NCI-H526 treated with DMSO at 0.1 percent for 48 hours (cell line): ENCODE data around the gene LRPPRC.
"Not testable (repeated sequence)": the region's sequence is repeated elsewhere in the genome, so short reads cannot be mapped to it uniquely, and the experiment has no call there.

Experiments used
- DNase-seq: peaks from one replicate; lab custom pipeline; 2025; lab: John Stamatoyannopoulos, UW

Gene LRPPRC

GRCh38 chr2:43977677-43978375, 18.0 kb downstream of the LRPPRC start:
- no peak for DNase-seq

DNA sequence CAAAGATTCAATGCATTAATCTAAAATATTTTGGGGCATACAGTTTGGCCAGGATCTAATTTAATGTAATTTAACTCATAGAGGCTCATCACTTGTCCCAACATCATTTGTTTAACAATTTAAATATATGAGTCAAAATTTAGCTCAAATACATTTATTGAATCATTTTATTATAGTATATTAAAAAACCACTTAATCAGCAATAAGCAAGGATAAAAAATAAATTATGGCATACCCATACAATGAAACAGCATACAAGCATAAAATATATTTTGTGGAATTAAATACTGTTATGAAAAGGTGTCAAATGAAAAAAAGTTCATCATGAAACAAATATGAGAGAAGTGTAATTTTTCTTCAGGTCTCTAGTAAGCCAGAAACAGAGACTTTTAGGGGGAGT, 34.9 kb downstream of the LRPPRC start:
- no peak for DNase-seq

DNA sequence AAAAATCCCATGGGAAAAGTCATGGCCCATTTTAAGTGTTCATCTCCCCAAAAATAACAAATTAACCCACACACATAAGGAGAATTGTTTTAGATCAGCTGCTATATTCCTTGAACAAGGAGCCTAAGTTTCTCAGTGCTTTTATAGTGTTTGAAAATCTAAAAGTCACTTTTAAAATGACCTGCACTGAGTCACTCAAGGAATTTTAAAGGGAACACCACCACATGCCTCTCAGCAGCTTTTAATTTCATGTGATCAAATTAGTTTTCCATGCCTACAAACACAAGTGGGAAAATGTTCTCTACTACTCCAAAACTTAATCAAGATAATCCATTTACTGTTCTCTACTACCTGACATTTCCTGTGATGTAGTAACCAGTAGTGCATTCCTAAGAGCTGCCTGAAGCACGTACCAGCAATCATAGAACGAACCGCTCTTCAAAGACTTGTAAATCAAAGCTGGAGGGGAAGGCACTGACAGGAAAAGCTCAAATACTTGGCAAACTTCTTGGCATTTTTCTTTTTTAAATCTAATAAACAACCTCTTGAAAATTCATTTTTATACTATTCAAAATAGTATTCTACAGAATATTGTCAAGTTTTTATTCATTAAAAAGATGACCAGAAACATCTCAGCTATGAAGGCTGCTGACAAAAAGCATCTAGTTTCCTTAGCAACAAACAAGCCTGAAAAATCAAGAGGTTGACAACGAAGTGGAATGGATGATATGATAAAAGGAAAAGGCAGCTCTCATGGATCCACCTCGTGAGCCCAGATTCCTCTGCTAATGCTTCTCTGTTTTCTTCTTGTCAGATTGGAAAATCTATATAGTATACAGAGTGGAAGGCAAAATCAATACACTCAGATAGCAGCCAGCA, 37.2 kb downstream of the LRPPRC start:
- DNase-seq, result no peak

DNA sequence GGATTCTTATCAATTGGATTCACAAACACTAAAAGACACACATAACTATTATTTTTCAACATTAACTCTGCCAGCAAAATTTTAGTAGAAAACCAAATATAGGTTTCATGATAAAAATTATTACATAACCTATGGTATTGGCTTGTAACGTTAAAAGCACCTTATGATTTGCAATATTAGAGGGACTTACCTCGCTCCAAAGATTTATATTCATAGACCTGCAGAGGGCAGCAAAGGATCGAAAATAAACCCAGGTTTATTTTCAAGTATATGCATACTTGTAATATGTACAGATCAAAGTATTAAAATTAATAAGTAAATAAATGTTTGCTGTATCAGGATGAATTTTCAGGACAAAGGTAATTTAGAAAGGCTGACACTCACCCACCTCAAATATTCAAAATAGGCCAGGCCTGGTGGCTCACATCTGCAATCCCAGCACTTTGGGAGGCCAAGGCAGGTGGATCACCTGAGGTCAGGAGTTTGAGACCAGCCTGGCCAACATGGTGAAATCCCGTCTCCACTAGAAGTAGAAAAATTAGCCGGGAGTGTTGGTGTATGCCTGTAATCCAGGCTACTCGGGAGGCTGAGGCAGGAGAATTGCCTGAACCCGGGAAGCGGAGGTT, 45.3 kb downstream of the LRPPRC start:
- peak; percentile 21 for DNase-seq

- no peak for DNase-seq
These were observed 47.4 kb downstream of the LRPPRC start for GRCh38 chr2:43948370-43948769.

DNA sequence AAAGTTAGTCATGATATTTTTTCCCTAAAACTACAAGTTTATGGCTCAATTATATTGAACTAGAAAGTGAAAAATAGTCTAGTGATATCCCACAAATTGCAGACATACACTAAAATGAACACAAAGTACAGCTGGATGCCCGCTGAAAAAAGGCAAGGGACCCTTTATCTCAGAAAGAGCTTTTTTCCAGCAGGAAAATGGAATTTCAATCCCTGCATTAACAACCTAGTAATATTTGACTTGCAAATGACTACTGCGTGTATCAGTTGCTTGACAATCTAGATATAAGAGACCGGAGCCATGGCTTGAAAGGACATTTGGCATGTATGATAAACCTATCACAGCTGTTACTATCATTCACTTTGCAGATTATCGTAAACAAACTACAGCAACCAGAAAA, 49.1 kb downstream of the LRPPRC start:
- DNase-seq, result peak; percentile 73

GRCh38 chr2:43945439-43945838, 50.4 kb downstream of the LRPPRC start:
- DNase-seq, result no peak

DNA sequence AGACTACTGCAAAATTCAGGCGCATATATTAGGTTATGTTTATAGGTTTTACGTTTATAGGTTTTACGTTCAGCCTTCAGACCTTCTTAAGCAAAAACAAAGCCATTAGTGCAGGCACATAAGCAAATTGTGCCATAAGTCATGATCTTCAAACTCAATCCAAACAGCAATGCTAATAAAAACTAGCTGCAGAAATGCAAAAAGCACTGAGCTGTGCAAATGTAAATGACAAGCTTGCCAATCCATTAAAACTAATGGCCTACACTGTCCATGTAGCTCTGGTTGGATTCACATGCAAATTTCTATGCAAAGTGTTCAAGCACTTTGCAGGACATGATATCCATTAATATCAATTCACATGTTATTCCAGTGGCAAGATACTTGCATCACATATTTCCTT, 50.9 kb downstream of the LRPPRC start:
- peak; percentile 98 for DNase-seq

GRCh38 chr2:43943809-43944452, 51.9 kb downstream of the LRPPRC start:
- peak; percentile 83 for DNase-seq

DNA sequence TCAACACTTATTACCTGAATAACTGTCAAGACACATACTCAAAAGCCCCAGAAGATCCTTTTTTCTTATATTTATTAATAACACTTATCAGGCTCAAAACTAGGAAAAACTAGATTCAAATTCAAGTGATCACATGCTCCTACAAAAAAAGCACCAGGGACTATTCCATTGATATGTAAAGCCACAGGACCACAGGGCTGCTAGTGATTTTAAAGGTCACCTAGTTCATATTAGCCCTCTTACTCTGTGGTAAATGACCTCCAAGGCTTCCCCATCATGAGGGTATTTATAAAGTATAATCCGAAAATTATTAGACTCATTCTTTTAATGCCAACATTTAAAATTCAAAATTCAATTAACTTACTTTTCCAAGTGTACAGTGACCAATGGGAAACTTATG, 52.5 kb downstream of the LRPPRC start:
- DNase-seq, result no peak

- DNase-seq, result no peak
These were observed 52.9 kb downstream of the LRPPRC start for GRCh38 chr2:43942881-43943280.

DNA sequence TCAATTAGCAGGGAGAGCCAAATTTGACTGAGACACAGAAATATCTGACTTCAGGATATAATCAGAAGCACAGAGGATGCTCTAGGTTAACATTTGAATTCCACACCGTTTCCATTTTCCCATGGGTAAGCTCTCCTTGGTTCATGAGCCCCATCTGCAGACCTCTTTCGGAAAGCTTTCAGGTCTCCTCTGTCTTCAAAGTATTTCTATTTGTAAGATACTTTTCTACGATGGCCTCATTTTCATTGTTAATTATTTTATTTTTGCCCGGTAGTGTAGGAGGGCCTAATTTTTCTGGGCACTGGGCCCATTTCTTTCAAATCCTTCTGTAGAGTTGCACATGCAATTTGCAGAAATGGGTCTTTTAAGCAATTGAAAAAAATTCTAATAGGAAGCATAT, 53.8 kb downstream of the LRPPRC start:
- no peak for DNase-seq

GRCh38 chr2:43941359-43941758, 54.4 kb downstream of the LRPPRC start:
- no peak for DNase-seq

- DNase-seq, result no peak
These were observed 56.0 kb downstream of the LRPPRC start for GRCh38 chr2:43939695-43940256.

- no peak for DNase-seq
These were observed 58.4 kb downstream of the LRPPRC start for GRCh38 chr2:43937269-43937820.

- DNase-seq, result no peak
These were observed 61.2 kb downstream of the LRPPRC start for GRCh38 chr2:43934567-43934966.

DNA sequence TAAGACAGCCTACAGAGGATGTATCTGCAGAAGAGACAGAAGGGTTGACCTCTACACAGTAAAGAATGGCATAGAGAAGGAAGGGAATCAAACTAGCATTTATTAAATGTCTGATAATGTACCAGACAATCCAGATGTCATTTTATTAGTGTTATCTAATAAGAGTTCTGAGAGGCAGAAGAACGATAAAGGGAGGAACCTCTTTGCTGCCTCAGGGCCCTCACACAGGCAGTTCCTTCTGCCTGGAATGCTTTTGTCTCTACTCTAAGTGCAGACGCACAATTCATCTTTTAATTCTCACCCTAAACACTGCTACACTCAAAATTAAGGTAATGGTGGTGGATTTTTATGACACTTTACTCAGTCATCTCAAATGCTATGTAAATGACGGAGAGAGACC, 64.5 kb downstream of the LRPPRC start:
- DNase-seq, result no peak

- no peak for DNase-seq
These were observed 68.3 kb downstream of the LRPPRC start for GRCh38 chr2:43927442-43927841.

DNA sequence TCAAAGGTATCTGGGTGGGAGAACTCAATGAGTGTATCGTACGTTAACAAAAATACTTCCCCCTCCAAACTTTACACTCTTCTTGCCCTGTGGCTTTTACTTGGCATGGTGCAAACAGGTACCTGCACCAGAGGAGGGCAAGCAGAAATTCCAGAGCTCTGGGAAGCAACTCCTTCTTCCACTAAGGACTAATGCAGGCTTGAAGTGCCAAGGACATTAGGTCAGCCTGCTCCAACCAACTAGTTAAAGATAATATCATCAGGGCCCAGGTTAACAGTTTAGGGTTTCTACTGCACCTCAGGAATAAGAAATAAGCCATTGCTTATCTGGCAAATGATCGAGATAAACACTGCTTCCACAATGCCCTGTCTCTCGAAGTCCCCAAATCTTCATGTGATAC, 70.4 kb downstream of the LRPPRC start:
- no peak for DNase-seq

DNA sequence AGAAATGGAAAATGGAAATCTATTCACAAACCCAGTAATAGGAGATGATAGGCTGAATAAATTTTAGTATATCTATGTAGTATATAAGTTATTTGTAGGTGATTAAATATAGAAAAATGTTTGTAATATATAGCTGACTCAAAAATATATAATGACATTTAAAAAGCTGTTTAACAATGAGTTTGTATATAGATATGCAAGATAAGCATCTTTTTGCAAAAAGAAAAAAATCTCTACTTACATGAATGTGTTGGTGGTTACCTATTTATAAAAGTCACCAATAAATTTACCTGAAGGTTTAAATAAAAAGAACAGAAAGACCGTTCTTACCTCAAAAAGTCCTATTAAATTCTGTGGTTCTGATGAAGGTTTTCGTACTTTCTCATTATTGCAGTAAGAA, 71.3 kb downstream of the LRPPRC start:
- DNase-seq, result no peak

DNA sequence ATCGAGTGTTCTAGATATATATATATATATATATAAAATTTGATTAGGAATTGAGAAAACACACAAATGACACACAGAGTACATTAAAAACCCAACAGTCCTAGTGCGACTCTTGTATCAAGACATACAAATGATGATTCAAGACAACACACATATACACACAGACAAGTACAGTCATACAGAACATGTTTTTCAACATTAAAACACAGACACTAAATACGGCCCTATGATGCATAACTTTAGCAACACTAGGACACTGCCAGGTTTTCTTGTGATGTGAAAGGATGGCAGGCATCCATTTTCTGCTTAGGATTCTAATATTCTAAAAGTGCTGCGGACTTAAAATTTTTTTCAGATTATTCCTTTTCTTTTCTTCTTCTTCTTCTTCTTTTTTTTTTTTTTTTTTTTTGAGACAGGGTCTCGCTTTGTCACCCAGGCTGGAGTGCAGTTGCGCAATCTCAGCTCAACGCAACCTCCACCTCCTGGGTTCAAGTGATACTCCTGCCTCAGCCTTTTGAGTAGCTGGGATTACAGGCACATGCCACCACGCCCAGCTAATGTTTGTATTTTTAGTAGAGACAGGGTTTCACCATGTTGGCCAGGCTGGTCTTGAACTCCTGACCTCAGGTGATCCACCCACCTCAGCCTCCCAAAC, 84.5 kb downstream of the LRPPRC start:
- DNase-seq, result not testable (repeated sequence)
